ENCODE results near the gene PRSS33.

PRSS33 gene

GRCh38 chr16:2737895-2738418 lies 49.4 kb downstream of the PRSS33 start:
- H3K27ac ChIP-seq: no peak overlapping the region
- TF ChIP-seq, protein P1, sequence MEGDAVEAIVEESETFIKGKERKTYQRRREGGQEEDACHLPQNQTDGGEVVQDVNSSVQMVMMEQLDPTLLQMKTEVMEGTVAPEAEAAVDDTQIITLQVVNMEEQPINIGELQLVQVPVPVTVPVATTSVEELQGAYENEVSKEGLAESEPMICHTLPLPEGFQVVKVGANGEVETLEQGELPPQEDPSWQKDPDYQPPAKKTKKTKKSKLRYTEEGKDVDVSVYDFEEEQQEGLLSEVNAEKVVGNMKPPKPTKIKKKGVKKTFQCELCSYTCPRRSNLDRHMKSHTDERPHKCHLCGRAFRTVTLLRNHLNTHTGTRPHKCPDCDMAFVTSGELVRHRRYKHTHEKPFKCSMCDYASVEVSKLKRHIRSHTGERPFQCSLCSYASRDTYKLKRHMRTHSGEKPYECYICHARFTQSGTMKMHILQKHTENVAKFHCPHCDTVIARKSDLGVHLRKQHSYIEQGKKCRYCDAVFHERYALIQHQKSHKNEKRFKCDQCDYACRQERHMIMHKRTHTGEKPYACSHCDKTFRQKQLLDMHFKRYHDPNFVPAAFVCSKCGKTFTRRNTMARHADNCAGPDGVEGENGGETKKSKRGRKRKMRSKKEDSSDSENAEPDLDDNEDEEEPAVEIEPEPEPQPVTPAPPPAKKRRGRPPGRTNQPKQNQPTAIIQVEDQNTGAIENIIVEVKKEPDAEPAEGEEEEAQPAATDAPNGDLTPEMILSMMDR (conservative IDR thresholded peaks at IDR 0.05): no peak

DNA sequence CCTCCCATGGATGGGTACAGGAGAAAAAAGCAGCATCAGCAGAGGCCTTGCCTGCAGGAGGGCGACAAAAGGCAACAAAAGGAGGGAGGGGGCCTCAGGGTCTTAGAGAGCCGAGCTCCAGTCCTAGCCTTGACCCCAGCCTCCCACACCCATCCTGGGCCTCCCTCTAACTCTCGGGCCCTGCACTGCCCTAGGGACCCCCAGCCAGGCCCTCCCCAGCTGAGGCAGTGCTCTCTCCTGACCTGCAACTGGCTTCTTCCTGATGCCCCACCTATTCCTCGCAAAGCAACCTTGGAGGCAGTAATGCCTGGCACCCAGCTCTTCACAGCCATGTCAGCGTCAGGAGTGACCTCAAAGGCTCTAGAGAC lies 50.1 kb downstream of the PRSS33 start:
- TF ChIP-seq, protein P1 (conservative IDR thresholded peaks at IDR 0.05): no peak
- H3K27ac ChIP-seq: no peak overlapping the region

DNA sequence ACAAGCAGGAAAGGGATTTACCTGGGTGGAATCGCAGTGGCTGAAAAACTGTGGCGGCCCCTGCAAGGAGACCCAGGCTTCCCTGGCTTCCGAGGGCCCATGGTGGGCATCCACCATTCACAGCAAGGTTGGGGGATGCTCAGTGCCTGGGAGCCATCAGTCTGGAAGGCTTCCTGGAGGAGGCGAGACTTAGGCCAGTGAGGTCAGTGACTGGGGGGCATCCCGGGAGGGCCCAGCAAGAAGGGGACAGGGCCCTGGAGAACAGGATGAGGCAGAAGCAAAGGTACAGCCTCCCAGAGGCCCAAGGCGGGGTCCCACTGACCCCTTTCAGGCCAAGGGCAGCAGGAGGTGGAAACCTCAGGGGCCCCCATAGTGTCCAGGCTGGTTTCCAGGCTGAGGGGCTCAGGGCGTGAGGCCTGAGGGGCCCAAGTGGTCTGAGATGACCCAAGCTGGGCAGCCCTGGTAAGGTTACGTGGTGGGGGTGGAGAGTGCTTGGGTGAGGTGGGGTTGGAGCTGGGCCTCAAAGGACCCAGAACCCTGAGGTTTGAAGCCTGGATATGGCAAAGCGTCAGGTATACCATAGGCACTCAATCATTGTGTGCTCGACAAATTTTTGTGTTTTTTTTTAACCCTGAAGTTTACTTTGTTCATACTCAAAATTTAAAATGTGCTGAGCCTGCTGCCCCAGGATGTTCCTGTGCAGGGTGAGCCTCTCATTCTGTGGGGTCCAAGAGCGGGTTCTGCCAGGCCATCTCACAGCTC lies 50.7 kb downstream of the PRSS33 start:
- TF ChIP-seq, protein P1 (conservative IDR thresholded peaks at IDR 0.05): no peak
- H3K27ac ChIP-seq: no peak overlapping the region

DNA sequence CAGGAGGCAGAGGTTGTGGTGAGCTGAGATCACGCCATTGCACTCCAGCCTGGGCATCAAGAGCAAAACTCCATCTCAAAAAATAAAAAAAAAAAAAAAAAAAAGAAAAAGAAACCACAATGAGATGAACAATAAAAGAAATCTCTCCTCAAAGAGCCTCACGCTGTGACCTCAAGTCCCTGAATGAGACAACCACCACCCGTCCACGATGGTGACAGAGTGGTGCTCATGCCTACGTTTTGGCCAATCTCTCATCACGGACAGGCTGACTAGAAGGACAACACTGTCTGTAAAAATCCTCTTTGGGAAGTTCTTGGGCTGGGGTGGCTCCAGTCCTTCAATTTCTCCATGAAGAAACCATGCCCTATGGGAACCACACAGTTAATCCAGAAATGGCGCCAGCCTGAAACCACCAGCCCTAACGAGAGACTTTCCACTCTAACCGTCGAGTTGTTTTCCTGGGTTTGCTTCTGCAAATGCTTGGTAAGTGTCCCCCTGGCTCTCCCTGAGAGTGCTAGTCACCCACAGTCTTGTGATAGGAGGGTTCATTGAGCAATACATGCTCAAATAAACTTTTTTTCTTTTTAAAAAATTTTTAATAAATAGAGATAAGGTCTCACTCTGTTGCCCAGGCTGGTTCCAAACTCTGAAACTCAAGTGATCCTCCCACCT lies 52.4 kb downstream of the PRSS33 start:
- TF ChIP-seq, protein P1 (conservative IDR thresholded peaks at IDR 0.05): no peak
- H3K27ac ChIP-seq: no peak overlapping the region

Measured in VCaP (cell line).